IMR-90 (cell line): ENCODE measurements around the gene NUP43. TPM values are rescaled to one million over a fixed set of nuclear protein-coding genes. Genes with fewer than 3 reads are reported as not detected.
"Not testable (repeated sequence)": the region's sequence is repeated elsewhere in the genome, so short reads cannot be mapped to it uniquely, and the experiment has no call there.

Experiments used
- ATAC-seq: fragments of 200-7000 bp; cut with Tn5 transposase; 2 replicates; pipeline ENCODE4 v1.9.1; 2020; ENCODE audit warnings: low read depth, mild to moderate bottlenecking, moderate library complexity
- BruUV-seq: library from RNA; stranded (reverse); fragments of 400-500 nt; replicated peaks from 2 replicates; lab custom pipeline; 2021; lab: Mats Ljungman, UMichigan
- CTCF ChIA-PET: fragments of 300-600 bp; formaldehyde crosslinking; extraction: SDS; loops from one replicate; lab custom pipeline; 2021; ENCODE audit warnings: antibody characterized with exemption; lab: Yijun Ruan, JAX
- POLR2A ChIA-PET: fragments of 300-600 bp; sonication (Branson Sonifier 250); formaldehyde crosslinking; loops from one replicate; lab custom pipeline; 2022; ENCODE audit warnings: antibody characterized with exemption; ENCODE audit not compliant: unreplicated experiment; lab: Charles Lee
- DNase-seq: peaks from one replicate; pipeline ENCODE4 v3.0.0; 2013
- H2AFZ ChIP-seq: replicated peaks from 2 replicates; pipeline ENCODE3; 2013; ENCODE audit warnings: low read length, mild to moderate bottlenecking; ENCODE audit not compliant: poor library complexity
- H2AK5ac ChIP-seq: 2 replicates; pipeline ENCODE4 v1.6.1; 2013; ENCODE audit warnings: low read depth, low read length, inconsistent platforms
- H2AK9ac ChIP-seq: replicated peaks from 2 replicates; pipeline ENCODE3; 2013; ENCODE audit warnings: mild to moderate bottlenecking, low read depth, low read length, moderate library complexity; ENCODE audit not compliant: poor library complexity
- H2BK120ac ChIP-seq: 2 replicates; pipeline ENCODE4 v1.6.1; 2013; ENCODE audit warnings: low read depth, low read length, inconsistent platforms
- H2BK15ac ChIP-seq: 3 replicates; pipeline ENCODE4 v1.6.1; 2013; ENCODE audit warnings: low read depth, low read length, inconsistent platforms
- H2BK20ac ChIP-seq: 2 replicates; pipeline ENCODE4 v1.6.1; 2013; ENCODE audit warnings: low read depth, mild to moderate bottlenecking, inconsistent platforms, low read length, moderate library complexity
- H2BK5ac ChIP-seq: 2 replicates; pipeline ENCODE4 v1.6.1; 2013; ENCODE audit warnings: mild to moderate bottlenecking, low read depth, low read length, inconsistent platforms; ENCODE audit not compliant: poor library complexity, severe bottlenecking
- H3K14ac ChIP-seq: replicated peaks from 2 replicates; pipeline ENCODE4 v1.6.1; 2013; ENCODE audit warnings: low read depth, low read length, inconsistent platforms
- H3K18ac ChIP-seq: 2 replicates; pipeline ENCODE4 v1.6.1; 2013; ENCODE audit warnings: low read depth, low read length, control low read depth
- H3K23ac ChIP-seq: 2 replicates; pipeline ENCODE4 v1.6.1; 2013; ENCODE audit warnings: low read depth, low read length, inconsistent platforms
- H3K27ac ChIP-seq: 2 replicates; pipeline ENCODE4 v1.5.1; 2013; ENCODE audit warnings: mild to moderate bottlenecking, control low read depth, low read length; ENCODE audit not compliant: insufficient read depth
- H3K27me3 ChIP-seq: 2 replicates; pipeline ENCODE4 v1.6.1; 2013; ENCODE audit warnings: low read length; ENCODE audit not compliant: control insufficient read depth, insufficient read depth
- H3K36me3 ChIP-seq: 2 replicates; pipeline ENCODE4 v1.6.1; 2013; ENCODE audit warnings: low read length, mixed read lengths; ENCODE audit not compliant: control insufficient read depth, insufficient read depth
- H3K4ac ChIP-seq: 2 replicates; pipeline ENCODE4 v1.6.1; 2013; ENCODE audit warnings: low read depth, low read length, inconsistent platforms
- H3K4me1 ChIP-seq: 2 replicates; pipeline ENCODE4 v1.6.1; 2013; ENCODE audit warnings: low read length, mixed read lengths; ENCODE audit not compliant: control insufficient read depth, insufficient read depth
- H3K4me2 ChIP-seq: 2 replicates; pipeline ENCODE4 v1.6.1; 2013; ENCODE audit warnings: low read depth, mild to moderate bottlenecking, control low read depth, low read length, moderate library complexity
- H3K4me3 ChIP-seq: 2 replicates; pipeline ENCODE4 v1.5.1; 2013; ENCODE audit warnings: low read depth, mild to moderate bottlenecking, control low read depth, low read length, moderate library complexity; ENCODE audit not compliant: insufficient read depth
- H3K56ac ChIP-seq: 2 replicates; pipeline ENCODE4 v1.6.1; 2013; ENCODE audit warnings: low read length, inconsistent platforms; ENCODE audit not compliant: insufficient read depth; ENCODE audit errors: extremely low read depth
- H3K79me1 ChIP-seq, 2 experiments: 2 replicates each; pipeline ENCODE4 v1.6.1; 2013; ENCODE audit warnings: low read length in 2 of 2, inconsistent platforms in 1 of 2, low read depth in 1 of 2
- H3K9ac ChIP-seq: 2 replicates; pipeline ENCODE4 v1.6.1; 2013; ENCODE audit warnings: low read depth, low read length, control low read depth
- H3K9me1 ChIP-seq: 2 replicates; pipeline ENCODE4 v1.6.1; 2013; ENCODE audit warnings: low read length, inconsistent platforms; ENCODE audit not compliant: insufficient read depth
- H3K9me3 ChIP-seq: 2 replicates; pipeline ENCODE4 v1.6.1; 2013; ENCODE audit warnings: low read length; ENCODE audit not compliant: control insufficient read depth, insufficient read depth
- H4K20me1 ChIP-seq: 2 replicates; pipeline ENCODE4 v1.6.1; 2013; ENCODE audit warnings: low read length, inconsistent platforms; ENCODE audit not compliant: insufficient read depth
- H4K5ac ChIP-seq: 2 replicates; pipeline ENCODE4 v1.6.1; 2013; ENCODE audit warnings: mild to moderate bottlenecking, low read depth, low read length, control low read depth
- H4K8ac ChIP-seq, 2 experiments: 2 replicates each; pipeline ENCODE4 v1.6.1; 2013; ENCODE audit warnings: low read depth in 2 of 2, low read length in 2 of 2, control low read depth in 1 of 2, inconsistent platforms in 1 of 2
- H4K91ac ChIP-seq: 2 replicates; pipeline ENCODE4 v1.6.1; 2013; ENCODE audit warnings: low read depth, low read length, inconsistent platforms; ENCODE audit not compliant: insufficient read depth
- WGBS, 2 experiments: methylation state at CpG; one replicate each; pipeline versions ENCODE4 v1.1.5 to v1.1.7; 2013; ENCODE audit warnings: missing lambda C conversion rate in 2 of 2; ENCODE audit not compliant: insufficient read length in 1 of 2; ENCODE audit errors: extremely low coverage in 2 of 2; 5-methylcytosine and 5-hydroxymethylcytosine counted together
- dilution Hi-C: fragments of 300-500 bp; cut with HindIII; formaldehyde crosslinking; loops from one replicate; pipeline ENCODE4 v1.14.3; 2018; ENCODE audit warnings: low sequenced_read_pairs; ENCODE audit not compliant: unreplicated experiment
- in situ Hi-C: fragments of 300-500 bp; cut with MboI; formaldehyde crosslinking; loops from 3 replicates; pipeline ENCODE4 v1.14.3; 2019; ENCODE audit warnings: low sequenced_read_pairs, inconsistent platforms, mixed read lengths
- intact Hi-C: fragments of 100-400 bp; cut with micrococcal nuclease; formaldehyde crosslinking; loops from 2 replicates; pipeline ENCODE4 v1.10.0; 2022
- polyA plus RNA-seq, 3 experiments: library from polyadenylated mRNA; depleted of rRNA; stranded (reverse); fragments of >200 nt; gene quantifications; 2 replicates each; pipeline ENCODE4 v1.2.3, GENCODE V29; 2012; ENCODE audit warnings: low replicate concordance in 1 of 3
- total RNA-seq: library from RNA; depleted of rRNA; stranded (reverse); fragments of >200 nt; gene quantifications from 2 replicates; pipeline ENCODE4 v1.2.3, GENCODE V29; 2012

The NUP43 gene
- total and polyA plus RNA-seq, 2 of the 4 experiments (the other 2 are of a cell fraction): 14.2 to 40.5 TPM

DNA sequence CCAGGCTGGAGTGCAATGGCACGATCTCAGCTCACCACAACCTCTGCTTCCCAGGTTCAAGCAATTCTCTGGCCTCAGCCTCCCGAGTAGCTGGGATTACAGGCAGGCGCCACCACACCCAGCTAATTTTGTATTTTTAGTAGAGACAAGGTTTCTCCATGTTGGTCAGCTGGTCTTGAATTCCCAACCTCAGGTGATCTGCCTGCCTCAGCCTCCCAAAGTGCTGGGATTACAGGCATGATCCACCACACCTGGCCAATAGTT is 7.0 kb upstream of the NUP43 start:
- H3K27me3 ChIP-seq, H3K4me3 ChIP-seq, DNase-seq, H4K91ac ChIP-seq, H2AK9ac ChIP-seq, H3K23ac ChIP-seq, H4K5ac ChIP-seq, H2AK5ac ChIP-seq, in situ Hi-C loops, H2BK5ac ChIP-seq, H3K14ac ChIP-seq, dilution Hi-C loops, H3K4me2 ChIP-seq, H3K36me3 ChIP-seq, POLR2A ChIA-PET, intact Hi-C loops, H2BK120ac ChIP-seq, H4K8ac ChIP-seq, H3K4me1 ChIP-seq, BruUV-seq, H3K9me1 ChIP-seq, H3K56ac ChIP-seq, ATAC-seq, H3K4ac ChIP-seq, H2BK15ac ChIP-seq, H2AFZ ChIP-seq, H2BK20ac ChIP-seq, H3K9ac ChIP-seq, H3K18ac ChIP-seq, H3K27ac ChIP-seq, H3K9me3 ChIP-seq: not testable (repeated sequence)
- no CpG with 5 or more reads among the region's 3 CpGs for WGBS, 2 experiments
- CTCF ChIA-PET: interaction anchor here (0.6 kb wide), 3 partner anchors 30 to 912 kb away, joined by 3 to 6 read pairs (median 3); no protein-coding TSS in a partner anchor
- H3K79me1 ChIP-seq: peaks cover 24 to 53% of the 10 kb centered on the region in 2 experiments
- H4K20me1 ChIP-seq: peaks cover 34% of the 10 kb centered on the region
